Peyer's patch (tissue), 4 donors: ENCODE data around the gene FBXW7. TPM values are rescaled to one million over a fixed set of nuclear protein-coding genes. Genes with fewer than 3 reads are reported as not detected.

ENCODE experiments used
- DNase-seq, 3 donors: peaks; one replicate each; pipeline ENCODE4 v3.0.0-alpha.2; 2017 to 2019
- H3K27ac ChIP-seq, 4 donors: fragments of 200-600 bp; sonication (generic); one replicate each; pipeline ENCODE4 v1.5.1; 2016 to 2019
- H3K27me3 ChIP-seq, 2 donors: fragments of 200-600 bp; sonication (generic); one replicate each; pipeline ENCODE4 v1.5.1; 2019
- H3K36me3 ChIP-seq, 3 donors: fragments of 200-600 bp; sonication (generic); one replicate each; pipeline ENCODE4 v1.5.1; 2016 to 2019
- H3K4me1 ChIP-seq, 4 donors: fragments of 200-600 bp; sonication (generic); one replicate each; pipeline ENCODE4 v1.5.1; 2016 to 2019
- H3K4me3 ChIP-seq, 4 donors: fragments of 200-600 bp; sonication (generic); 1 replicate in 3 of 4; 2 replicates in 1 of 4; pipeline ENCODE4 v1.5.1; 2016 to 2019; ENCODE audit warnings: mild to moderate bottlenecking in 1 of 4
- H3K9me3 ChIP-seq, 4 donors: fragments of 200-600 bp; sonication (generic); one replicate each; pipeline ENCODE4 v1.5.1; 2016 to 2019; ENCODE audit warnings: mild to moderate bottlenecking in 1 of 4
- POLR2A ChIP-seq, 2 donors: fragments of 450-650 bp; IDR thresholded peaks; one replicate each; pipeline ENCODE4 v1.5.1; 2017; ENCODE audit warnings: antibody characterized with exemption in 2 of 2, mild to moderate bottlenecking in 2 of 2, moderate library complexity in 2 of 2
- total RNA-seq, 4 donors: library from RNA; depleted of rRNA; stranded (reverse); fragments of >200 nt; gene quantifications; one replicate each; pipeline ENCODE4 v1.1.0, GENCODE V29; 2016
- TF ChIP-seq, protein P1 (sequence below), 6 experiments: fragments of 450-650 bp in 4 of 6; fragments of 200-600 bp in 2 of 6; sonication (generic) in 1 of 6; IDR thresholded peaks; one replicate each; pipeline ENCODE4 v1.5.1; 2017 to 2019; ENCODE audit warnings: antibody characterized with exemption in 6 of 6, mild to moderate bottlenecking in 3 of 6, moderate library complexity in 1 of 6

FBXW7 gene
- total RNA-seq, 4 donors from 2014 or later = 33.4 to 120 (median 43.0) TPM

DNA sequence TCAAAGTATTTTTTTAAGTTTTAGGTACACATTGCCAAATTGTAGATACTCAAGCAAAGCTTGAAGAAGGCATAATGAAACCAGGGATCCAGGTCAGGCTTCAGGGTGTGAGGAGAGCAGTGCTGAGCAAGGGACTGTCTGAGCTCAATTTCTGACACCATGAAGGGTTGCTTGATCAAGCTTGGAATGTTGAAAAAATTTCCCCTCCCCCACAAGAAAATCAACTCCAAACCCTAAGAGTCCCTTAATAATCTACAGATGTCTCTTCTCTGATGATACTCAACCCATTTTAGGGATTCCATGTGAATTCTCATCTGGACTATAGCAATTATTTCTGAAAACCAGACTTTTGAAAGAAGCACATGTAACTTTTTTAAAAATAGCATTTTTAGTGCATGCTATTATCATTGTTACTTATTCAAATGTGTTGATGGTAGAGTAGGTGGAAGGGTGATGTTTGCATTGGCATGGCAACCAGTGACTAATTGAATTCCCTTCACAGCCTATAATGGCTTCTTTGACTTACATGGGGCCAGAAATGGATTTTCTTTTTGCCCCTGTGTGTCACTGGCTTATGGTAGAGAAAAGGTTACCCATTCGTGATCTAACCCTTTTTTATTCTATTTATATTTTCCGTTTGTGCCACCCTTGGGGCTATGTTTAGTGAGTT is 252.0 kb downstream of the FBXW7 start:
- no peaks in the 10 kb centered on the region for H3K36me3 ChIP-seq
- no peaks in the 10 kb centered on the region for H3K27me3 ChIP-seq
- peaks cover 0 to 6% (median 0%) of the 10 kb centered on the region in 4 donors for H3K4me1 ChIP-seq
- no peak for TF ChIP-seq POLR2A (IDR thresholded peaks at IDR 0.05)
- TF ChIP-seq, protein P1, sequence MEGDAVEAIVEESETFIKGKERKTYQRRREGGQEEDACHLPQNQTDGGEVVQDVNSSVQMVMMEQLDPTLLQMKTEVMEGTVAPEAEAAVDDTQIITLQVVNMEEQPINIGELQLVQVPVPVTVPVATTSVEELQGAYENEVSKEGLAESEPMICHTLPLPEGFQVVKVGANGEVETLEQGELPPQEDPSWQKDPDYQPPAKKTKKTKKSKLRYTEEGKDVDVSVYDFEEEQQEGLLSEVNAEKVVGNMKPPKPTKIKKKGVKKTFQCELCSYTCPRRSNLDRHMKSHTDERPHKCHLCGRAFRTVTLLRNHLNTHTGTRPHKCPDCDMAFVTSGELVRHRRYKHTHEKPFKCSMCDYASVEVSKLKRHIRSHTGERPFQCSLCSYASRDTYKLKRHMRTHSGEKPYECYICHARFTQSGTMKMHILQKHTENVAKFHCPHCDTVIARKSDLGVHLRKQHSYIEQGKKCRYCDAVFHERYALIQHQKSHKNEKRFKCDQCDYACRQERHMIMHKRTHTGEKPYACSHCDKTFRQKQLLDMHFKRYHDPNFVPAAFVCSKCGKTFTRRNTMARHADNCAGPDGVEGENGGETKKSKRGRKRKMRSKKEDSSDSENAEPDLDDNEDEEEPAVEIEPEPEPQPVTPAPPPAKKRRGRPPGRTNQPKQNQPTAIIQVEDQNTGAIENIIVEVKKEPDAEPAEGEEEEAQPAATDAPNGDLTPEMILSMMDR (IDR thresholded peaks at IDR 0.05) = no peak
- no peak overlapping the region for H3K27ac ChIP-seq
- H3K4me3 ChIP-seq = no peak overlapping the region
- H3K9me3 ChIP-seq = no peaks in the 10 kb centered on the region
- DNase-seq = no peak

DNA sequence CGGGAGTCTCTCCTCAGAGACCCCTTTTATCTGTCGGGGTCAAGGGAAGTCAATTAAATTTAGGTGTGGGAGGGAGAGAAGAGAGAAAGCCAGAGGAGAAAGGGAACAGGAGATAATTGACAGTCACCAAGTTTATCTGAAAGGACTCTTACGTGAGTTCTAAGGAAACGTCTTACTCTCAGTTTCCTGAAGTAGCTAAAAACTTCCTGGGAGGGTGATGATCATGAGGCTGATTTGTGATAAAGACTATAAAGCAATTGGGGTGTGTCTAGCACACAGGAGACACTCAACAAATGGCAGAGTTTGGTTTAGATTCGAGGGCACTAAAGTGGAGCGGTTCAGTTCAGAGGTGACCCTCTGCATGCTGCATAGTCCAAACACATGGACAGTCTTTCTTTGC is 254.1 kb downstream of the FBXW7 start:
- no peaks in the 10 kb centered on the region for H3K36me3 ChIP-seq
- DNase-seq = no peak
- no peaks in the 10 kb centered on the region for H3K27me3 ChIP-seq
- H3K9me3 ChIP-seq = no peaks in the 10 kb centered on the region
- no peak overlapping the region for H3K27ac ChIP-seq
- H3K4me3 ChIP-seq = no peak overlapping the region
- H3K4me1 ChIP-seq = peaks cover 0 to 12% (median 0%) of the 10 kb centered on the region in 4 donors
- no peak for TF ChIP-seq POLR2A (IDR thresholded peaks at IDR 0.05)
- TF ChIP-seq, protein P1 (IDR thresholded peaks at IDR 0.05) = no peak

DNA sequence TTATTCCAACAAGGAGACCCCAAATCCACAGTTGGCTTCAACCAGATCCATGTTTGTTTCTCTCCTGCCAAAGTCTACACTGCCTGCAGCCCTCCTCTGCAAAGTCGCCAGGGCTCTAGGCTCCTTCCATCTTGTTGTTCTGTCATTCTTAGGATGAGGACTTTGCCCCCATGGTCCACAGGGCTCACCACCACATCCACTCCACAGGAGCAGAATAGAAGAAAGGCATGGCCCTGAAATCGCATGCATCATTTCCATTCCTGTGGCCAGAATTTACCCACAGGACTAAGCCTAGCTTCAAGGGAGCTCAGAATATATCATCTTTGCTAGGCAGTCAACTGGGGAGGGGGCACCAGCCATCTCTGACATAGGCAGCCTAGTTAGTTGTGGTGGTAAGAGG is 254.7 kb downstream of the FBXW7 start:
- H3K36me3 ChIP-seq = no peaks in the 10 kb centered on the region
- TF ChIP-seq, protein P1 (IDR thresholded peaks at IDR 0.05) = no peak
- no peak for TF ChIP-seq POLR2A (IDR thresholded peaks at IDR 0.05)
- no peaks in the 10 kb centered on the region for H3K27me3 ChIP-seq
- DNase-seq = no peak
- no peak overlapping the region for H3K4me3 ChIP-seq
- no peaks in the 10 kb centered on the region for H3K9me3 ChIP-seq
- no peak overlapping the region for H3K27ac ChIP-seq
- H3K4me1 ChIP-seq = peaks cover 0 to 12% (median 0%) of the 10 kb centered on the region in 4 donors

DNA sequence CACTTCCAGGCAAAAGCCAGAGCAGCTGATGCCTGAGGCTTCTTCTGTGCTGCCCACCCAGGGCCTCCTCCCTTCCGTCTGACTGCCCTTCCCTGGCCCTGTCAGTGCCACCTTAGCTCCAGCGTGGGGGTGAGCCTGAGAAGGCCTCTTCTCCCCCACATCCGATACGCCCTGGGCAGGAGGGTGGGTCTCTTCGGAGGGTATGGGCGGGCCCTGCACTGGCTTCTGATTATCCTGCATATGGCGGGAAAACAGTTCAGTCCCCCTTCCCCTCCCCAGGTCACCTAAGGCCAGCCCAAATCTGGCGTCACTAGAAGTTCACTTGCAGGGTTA is 256.7 kb downstream of the FBXW7 start:
- no peaks in the 10 kb centered on the region for H3K9me3 ChIP-seq
- no peak for DNase-seq
- H3K4me1 ChIP-seq = peaks cover 0 to 12% (median 0%) of the 10 kb centered on the region in 4 donors
- H3K27ac ChIP-seq = no peak overlapping the region
- no peak overlapping the region for H3K4me3 ChIP-seq
- TF ChIP-seq, protein P1 (IDR thresholded peaks at IDR 0.05) = no peak
- no peak for TF ChIP-seq POLR2A (IDR thresholded peaks at IDR 0.05)
- H3K27me3 ChIP-seq = no peaks in the 10 kb centered on the region
- no peaks in the 10 kb centered on the region for H3K36me3 ChIP-seq

DNA sequence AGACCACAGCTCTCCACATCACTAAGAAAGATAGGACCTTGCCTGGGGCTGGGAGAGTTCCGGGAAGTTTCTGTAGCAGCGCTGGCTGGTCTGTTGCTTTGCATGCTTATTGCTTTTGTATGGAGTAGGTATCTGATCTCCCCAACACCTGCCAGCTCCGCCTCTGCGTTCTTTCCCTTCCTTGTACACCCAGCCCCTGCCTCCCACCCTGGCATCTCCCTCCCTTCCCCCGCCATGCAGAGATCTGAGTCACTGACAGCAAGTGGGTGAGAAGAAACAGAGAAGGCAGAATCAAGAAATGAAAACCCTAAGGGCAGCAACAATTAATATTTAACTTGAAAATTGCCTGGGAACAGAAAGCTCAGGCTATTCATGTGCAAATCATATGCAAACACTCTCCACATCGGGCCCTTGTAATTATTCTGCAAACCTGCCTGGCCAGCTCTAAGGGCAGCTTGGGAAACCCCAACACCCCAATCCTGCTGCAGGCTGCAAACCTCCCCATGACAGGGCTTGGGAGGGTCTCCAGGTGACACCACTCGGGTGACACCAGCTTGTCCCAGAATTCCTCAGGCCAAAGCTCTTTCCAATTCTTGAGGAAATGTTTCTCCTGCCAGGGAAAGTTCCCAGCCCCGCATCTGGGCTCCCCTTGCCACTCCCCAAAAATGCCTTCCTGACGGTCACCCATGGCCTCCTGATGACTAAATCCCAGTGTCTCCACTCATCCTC is 257.2 kb downstream of the FBXW7 start:
- Histone ChIP-seq H3K27ac (peak overlapping the region in 3 of 4 donors; percentile 12 to 46 (median 32)), H3K27me3 (no peaks in the 10 kb centered on the region)
- DNase-seq = peak in 1 of 3 donors; percentile 61

More for the DNA sequence above, 257.2 kb downstream of the FBXW7 start:
- TF ChIP-seq, protein P1 (IDR thresholded peaks at IDR 0.05) = no peak
- Histone ChIP-seq H3K4me3 (no peak overlapping the region), H3K36me3 (no peaks in the 10 kb centered on the region), H3K9me3 (no peaks in the 10 kb centered on the region), H3K4me1 (peaks cover 0 to 12% (median 0%) of the 10 kb centered on the region in 4 donors)
